Transverse colon (tissue), 3 donors: Measurements from ENCODE around the gene IL16.

Experiments
- EP300 ChIP-seq: sonication (generic); formaldehyde crosslinking; IDR thresholded peaks from one replicate; pipeline ENCODE4 v1.6.1; 2017; ENCODE audit warnings: antibody characterized with exemption, low read depth
- TF ChIP-seq, protein P1 (sequence below), 5 experiments: fragments of 200-600 bp in 3 of 5; fragments of 450-650 bp in 2 of 5; sonication (generic) in 3 of 5; IDR thresholded peaks; 1 replicate in 2 of 5; 2 replicates in 3 of 5; pipeline ENCODE4 v1.5.1; 2016 to 2017; ENCODE audit warnings: antibody characterized with exemption in 5 of 5, inconsistent platforms in 3 of 5, mild to moderate bottlenecking in 2 of 5, moderate library complexity in 1 of 5

DNA sequence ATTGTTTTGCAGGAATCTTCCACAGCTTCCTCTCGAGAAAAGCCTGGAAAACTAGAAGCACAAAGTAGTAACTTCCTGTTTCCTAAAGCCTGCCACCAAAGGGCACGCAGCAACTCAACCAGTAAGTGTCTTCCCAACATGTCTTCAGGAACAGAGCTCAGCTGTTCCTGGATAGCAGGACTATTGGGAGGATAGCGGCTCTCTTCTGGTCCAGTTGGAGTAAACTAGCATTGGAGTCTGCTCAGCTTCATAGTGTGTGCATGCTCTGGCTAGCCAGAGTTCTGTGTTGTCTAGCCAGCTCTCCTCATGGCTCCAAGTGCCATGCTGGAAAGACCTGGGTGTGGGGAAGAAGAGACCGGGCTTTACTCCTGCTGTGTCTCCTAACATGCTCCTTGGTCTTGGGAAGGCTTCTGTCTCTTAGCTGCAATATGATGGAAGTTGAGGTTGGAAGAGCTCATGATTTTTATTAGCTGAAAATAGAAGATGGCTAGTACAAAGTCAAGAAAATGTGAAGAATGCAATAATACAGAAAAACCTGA, 63.1 kb downstream of the IL16 start:
- TF ChIP-seq, protein P1, sequence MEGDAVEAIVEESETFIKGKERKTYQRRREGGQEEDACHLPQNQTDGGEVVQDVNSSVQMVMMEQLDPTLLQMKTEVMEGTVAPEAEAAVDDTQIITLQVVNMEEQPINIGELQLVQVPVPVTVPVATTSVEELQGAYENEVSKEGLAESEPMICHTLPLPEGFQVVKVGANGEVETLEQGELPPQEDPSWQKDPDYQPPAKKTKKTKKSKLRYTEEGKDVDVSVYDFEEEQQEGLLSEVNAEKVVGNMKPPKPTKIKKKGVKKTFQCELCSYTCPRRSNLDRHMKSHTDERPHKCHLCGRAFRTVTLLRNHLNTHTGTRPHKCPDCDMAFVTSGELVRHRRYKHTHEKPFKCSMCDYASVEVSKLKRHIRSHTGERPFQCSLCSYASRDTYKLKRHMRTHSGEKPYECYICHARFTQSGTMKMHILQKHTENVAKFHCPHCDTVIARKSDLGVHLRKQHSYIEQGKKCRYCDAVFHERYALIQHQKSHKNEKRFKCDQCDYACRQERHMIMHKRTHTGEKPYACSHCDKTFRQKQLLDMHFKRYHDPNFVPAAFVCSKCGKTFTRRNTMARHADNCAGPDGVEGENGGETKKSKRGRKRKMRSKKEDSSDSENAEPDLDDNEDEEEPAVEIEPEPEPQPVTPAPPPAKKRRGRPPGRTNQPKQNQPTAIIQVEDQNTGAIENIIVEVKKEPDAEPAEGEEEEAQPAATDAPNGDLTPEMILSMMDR (IDR thresholded peaks at IDR 0.05): no peak
- no peak for TF ChIP-seq EP300
